Astrocyte (in vitro differentiated cells and primary cell): ENCODE data around the gene RUVBL1. TPM values are rescaled to one million over a fixed set of nuclear protein-coding genes. Genes with fewer than 3 reads are reported as not detected.

Experiments used
- DNase-seq: peaks from one replicate; pipeline ENCODE4 v3.0.0-alpha.2; 2010; ENCODE audit warnings: low read depth
- FAIRE-seq: peaks from 2 replicates; lab custom pipeline; 2011; peaks lifted over from hg19 to GRCh38; lab: Jason Lieb, UNC
- H2AFZ ChIP-seq: 2 replicates; pipeline ENCODE4 v1.6.0; 2012; ENCODE audit warnings: low read depth, low read length, inconsistent platforms
- H3K27ac ChIP-seq: 2 replicates; pipeline ENCODE4 v1.5.1; 2011; ENCODE audit warnings: low read depth, low read length, inconsistent platforms
- H3K27me3 ChIP-seq: 2 replicates; pipeline ENCODE4 v1.6.0; 2011; ENCODE audit warnings: low read length, inconsistent platforms; ENCODE audit not compliant: insufficient read depth
- H3K36me3 ChIP-seq: 2 replicates; pipeline ENCODE4 v1.5.1; 2011; ENCODE audit warnings: low read length, inconsistent platforms; ENCODE audit not compliant: insufficient read depth
- H3K4me1 ChIP-seq: 2 replicates; pipeline ENCODE4 v1.5.1; 2011; ENCODE audit warnings: low read length, inconsistent platforms; ENCODE audit not compliant: insufficient read depth
- H3K4me2 ChIP-seq: 2 replicates; pipeline ENCODE4 v1.6.0; 2012; ENCODE audit warnings: low read length, inconsistent platforms
- H3K4me3 ChIP-seq: 2 replicates; pipeline ENCODE4 v1.5.1; 2011; ENCODE audit warnings: low read depth, mild to moderate bottlenecking, low read length, inconsistent platforms; ENCODE audit not compliant: insufficient read depth
- H3K79me2 ChIP-seq: 2 replicates; pipeline ENCODE4 v1.6.0; 2012; ENCODE audit warnings: mild to moderate bottlenecking, low read length, inconsistent platforms; ENCODE audit not compliant: insufficient read depth
- H3K9ac ChIP-seq: 2 replicates; pipeline ENCODE4 v1.6.0; 2012; ENCODE audit warnings: mild to moderate bottlenecking, low read length, inconsistent platforms
- H3K9me3 ChIP-seq: 2 replicates; pipeline ENCODE4 v1.5.1; 2012; ENCODE audit warnings: low read depth, mild to moderate bottlenecking, low read length, inconsistent platforms; ENCODE audit not compliant: insufficient read depth
- H4K20me1 ChIP-seq: 2 replicates; pipeline ENCODE4 v1.6.0; 2012; ENCODE audit warnings: low read length, inconsistent platforms; ENCODE audit not compliant: insufficient read depth
- H3K27ac Mint-ChIP-seq: one replicate; pipeline ENCODE4 v1.8.0; 2021; ENCODE audit warnings: mild to moderate bottlenecking, mixed read lengths; ENCODE audit not compliant: unreplicated experiment
- H3K27me3 Mint-ChIP-seq: one replicate; pipeline ENCODE4 v1.8.0; 2021; ENCODE audit warnings: low read depth, mixed read lengths; ENCODE audit not compliant: unreplicated experiment
- H3K36me3 Mint-ChIP-seq: one replicate; pipeline ENCODE4 v1.8.0; 2021; ENCODE audit warnings: low read depth, mixed read lengths; ENCODE audit not compliant: unreplicated experiment
- H3K4me1 Mint-ChIP-seq: one replicate; pipeline ENCODE4 v1.8.0; 2021; ENCODE audit warnings: low read depth, mixed read lengths; ENCODE audit not compliant: unreplicated experiment
- H3K4me3 Mint-ChIP-seq: one replicate; pipeline ENCODE4 v1.8.0; 2021; ENCODE audit warnings: mild to moderate bottlenecking, moderate library complexity, mixed read lengths; ENCODE audit not compliant: unreplicated experiment
- H3K9me3 Mint-ChIP-seq: one replicate; pipeline ENCODE4 v1.8.0; 2021; ENCODE audit warnings: mild to moderate bottlenecking, mixed read lengths; ENCODE audit not compliant: unreplicated experiment
- EZH2 ChIP-seq: IDR thresholded peaks from 2 replicates; pipeline ENCODE4 v1.6.1; 2012; ENCODE audit warnings: mild to moderate bottlenecking, low read length, inconsistent platforms; ENCODE audit not compliant: insufficient read depth
- total RNA-seq: library from RNA; stranded (reverse); gene quantifications from 2 replicates; pipeline ENCODE4 v1.2.1, GENCODE V29; 2021
- TF ChIP-seq, protein P1 (sequence below): IDR thresholded peaks from 2 replicates; pipeline ENCODE4 v1.5.1; 2011; ENCODE audit warnings: low read depth, mild to moderate bottlenecking, inconsistent platforms, low read length, moderate library complexity; ENCODE audit not compliant: insufficient read depth

The RUVBL1 gene
- total RNA-seq, 1 donor from 2014 or later = 43.0 TPM

DNA sequence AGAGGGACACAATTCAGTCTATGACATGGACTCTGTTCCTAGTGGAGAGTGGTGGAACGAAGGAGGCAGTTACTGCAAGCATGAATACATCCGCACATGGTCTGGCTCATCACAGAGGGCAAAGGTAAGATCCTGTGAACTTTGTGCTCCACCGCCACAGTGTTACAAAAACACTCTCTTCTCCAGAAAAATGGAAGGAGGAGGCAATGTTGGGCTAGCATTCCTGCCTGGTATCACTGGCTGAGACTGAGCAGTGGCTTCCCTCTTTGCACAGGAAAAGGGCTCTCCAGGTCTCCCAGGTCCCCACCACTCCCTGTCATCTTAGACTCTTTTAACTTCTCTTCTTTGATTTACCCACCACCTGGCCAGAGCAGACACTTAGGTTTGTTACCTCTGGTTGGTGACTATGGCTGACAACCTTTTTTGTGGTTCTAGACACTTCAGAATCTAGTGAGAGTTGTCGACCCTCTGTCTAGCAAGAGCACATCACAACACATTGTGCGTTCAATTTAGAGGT, 28.2 kb upstream of the RUVBL1 start:
- Mint-ChIP-seq H3K4me1 (peaks cover 2% of the 10 kb centered on the region), H3K9me3 (peaks cover 3% of the 10 kb centered on the region), H3K27ac (no peak overlapping the region), H3K4me3 (peak overlapping the region; percentile 64), H3K36me3 (peaks cover 2% of the 10 kb centered on the region), H3K27me3 (peaks cover 9% of the 10 kb centered on the region)
- no peaks in the 10 kb centered on the region for H3K9me3 ChIP-seq
- no peaks in the 10 kb centered on the region for H4K20me1 ChIP-seq
- H3K4me2 ChIP-seq = no peak overlapping the region
- DNase-seq (no peak), FAIRE-seq (no peak)
- H2AFZ ChIP-seq = peak overlapping the region; percentile 20
- no peaks in the 10 kb centered on the region for H3K27me3 ChIP-seq
- no peak for TF ChIP-seq EZH2
- TF ChIP-seq, protein P1, sequence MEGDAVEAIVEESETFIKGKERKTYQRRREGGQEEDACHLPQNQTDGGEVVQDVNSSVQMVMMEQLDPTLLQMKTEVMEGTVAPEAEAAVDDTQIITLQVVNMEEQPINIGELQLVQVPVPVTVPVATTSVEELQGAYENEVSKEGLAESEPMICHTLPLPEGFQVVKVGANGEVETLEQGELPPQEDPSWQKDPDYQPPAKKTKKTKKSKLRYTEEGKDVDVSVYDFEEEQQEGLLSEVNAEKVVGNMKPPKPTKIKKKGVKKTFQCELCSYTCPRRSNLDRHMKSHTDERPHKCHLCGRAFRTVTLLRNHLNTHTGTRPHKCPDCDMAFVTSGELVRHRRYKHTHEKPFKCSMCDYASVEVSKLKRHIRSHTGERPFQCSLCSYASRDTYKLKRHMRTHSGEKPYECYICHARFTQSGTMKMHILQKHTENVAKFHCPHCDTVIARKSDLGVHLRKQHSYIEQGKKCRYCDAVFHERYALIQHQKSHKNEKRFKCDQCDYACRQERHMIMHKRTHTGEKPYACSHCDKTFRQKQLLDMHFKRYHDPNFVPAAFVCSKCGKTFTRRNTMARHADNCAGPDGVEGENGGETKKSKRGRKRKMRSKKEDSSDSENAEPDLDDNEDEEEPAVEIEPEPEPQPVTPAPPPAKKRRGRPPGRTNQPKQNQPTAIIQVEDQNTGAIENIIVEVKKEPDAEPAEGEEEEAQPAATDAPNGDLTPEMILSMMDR = no peak
- no peaks in the 10 kb centered on the region for H3K79me2 ChIP-seq
- H3K4me3 ChIP-seq = no peak overlapping the region
- H3K36me3 ChIP-seq = no peaks in the 10 kb centered on the region
- H3K9ac ChIP-seq = no peak overlapping the region
- no peak overlapping the region for H3K27ac ChIP-seq
- no peaks in the 10 kb centered on the region for H3K4me1 ChIP-seq

DNA sequence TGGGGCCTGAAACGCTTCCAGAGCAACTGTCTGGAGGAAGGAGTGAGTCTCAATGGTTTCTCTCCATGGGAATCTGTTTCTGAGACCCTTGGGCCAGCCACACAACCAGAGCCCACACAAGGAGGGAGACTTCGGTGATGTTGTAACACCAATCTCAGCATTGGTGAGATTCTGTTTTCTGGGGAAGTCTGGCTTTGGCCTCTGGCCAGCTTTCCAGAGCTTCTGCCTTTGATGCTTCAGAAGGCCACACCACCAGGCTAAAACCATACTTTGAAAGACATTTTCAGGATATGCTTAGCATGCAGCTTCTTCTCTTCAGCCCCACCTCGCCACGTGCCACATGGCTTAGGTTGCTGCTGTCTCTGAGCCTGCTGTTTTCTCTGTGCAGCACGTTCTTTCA, 26.0 kb upstream of the RUVBL1 start:
- no peak overlapping the region for H3K27ac Mint-ChIP-seq
- TF ChIP-seq, protein P1 = no peak
- TF ChIP-seq EZH2 = no peak
- no peak overlapping the region for H3K4me2 ChIP-seq
- H3K36me3 Mint-ChIP-seq = peaks cover 1% of the 10 kb centered on the region
- FAIRE-seq = no peak
- H4K20me1 ChIP-seq = no peaks in the 10 kb centered on the region
- no peak overlapping the region for H3K9ac ChIP-seq
- no peaks in the 10 kb centered on the region for H3K4me1 ChIP-seq
- H3K4me3 Mint-ChIP-seq = no peak overlapping the region
- no peak overlapping the region for H3K4me3 ChIP-seq
- H2AFZ ChIP-seq = no peak overlapping the region
- no peak overlapping the region for H3K27ac ChIP-seq
- H3K27me3 ChIP-seq = no peaks in the 10 kb centered on the region
- H3K27me3 Mint-ChIP-seq = peaks cover 16% of the 10 kb centered on the region
- no peaks in the 10 kb centered on the region for H3K9me3 ChIP-seq
- no peaks in the 10 kb centered on the region for H3K36me3 ChIP-seq
- DNase-seq = no peak
- peaks cover 2% of the 10 kb centered on the region for H3K4me1 Mint-ChIP-seq
- H3K79me2 ChIP-seq = no peaks in the 10 kb centered on the region
- no peaks in the 10 kb centered on the region for H3K9me3 Mint-ChIP-seq

DNA sequence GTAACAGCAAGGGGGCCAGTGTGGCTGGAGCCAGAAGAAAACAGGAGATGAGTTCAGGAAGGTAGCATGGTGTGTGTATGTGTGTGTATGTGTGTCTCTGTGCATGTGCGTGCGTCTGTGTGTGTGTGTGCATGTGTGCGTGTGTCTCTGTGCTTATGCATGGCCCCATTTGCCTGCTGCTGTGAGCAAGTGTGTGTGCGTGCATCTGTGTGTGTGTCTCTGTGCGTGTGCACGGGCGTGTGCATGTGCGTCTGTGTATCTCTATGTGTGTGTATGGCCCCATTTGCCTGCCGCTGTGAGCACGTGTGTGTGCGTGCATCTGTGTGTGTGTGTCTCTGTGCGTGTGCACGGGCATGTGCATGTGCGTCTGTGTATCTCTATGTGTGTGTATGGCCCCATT, 22.6 kb upstream of the RUVBL1 start:
- no peak for FAIRE-seq
- Histone ChIP-seq H2AFZ (no peak overlapping the region), H3K4me1 (no peaks in the 10 kb centered on the region), H3K9ac (no peak overlapping the region), H4K20me1 (no peaks in the 10 kb centered on the region), H3K27ac (no peak overlapping the region), H3K27me3 (no peaks in the 10 kb centered on the region), H3K4me3 (no peak overlapping the region), H3K36me3 (no peaks in the 10 kb centered on the region), H3K9me3 (no peaks in the 10 kb centered on the region), H3K4me2 (no peak overlapping the region), H3K79me2 (no peaks in the 10 kb centered on the region)
- Mint-ChIP-seq H3K27ac (no peak overlapping the region), H3K36me3 (peaks cover 5% of the 10 kb centered on the region), H3K27me3 (peaks cover 24% of the 10 kb centered on the region), H3K4me1 (peaks cover 2% of the 10 kb centered on the region), H3K9me3 (no peaks in the 10 kb centered on the region), H3K4me3 (no peak overlapping the region)
- DNase-seq = no peak
- no peak for TF ChIP-seq EZH2
- TF ChIP-seq, protein P1 = no peak
